ENCODE measurements around the gene NOL9.
"Not testable (repeated sequence)": the region's sequence is repeated elsewhere in the genome, so short reads cannot be mapped to it uniquely, and the experiment has no call there.

Gene NOL9

GRCh38 chr1:6570987-6571386, 16.7 kb upstream of the NOL9 start:
- FAIRE-seq = no peak

GRCh38 chr1:6570100-6570499, 15.8 kb upstream of the NOL9 start:
- no peak for FAIRE-seq

- no peak for FAIRE-seq
Observed at GRCh38 chr1:6569033-6569432, 14.7 kb upstream of the NOL9 start.

- no peak for FAIRE-seq
Observed at GRCh38 chr1:6560267-6560666, 6.0 kb upstream of the NOL9 start.

GRCh38 chr1:6559161-6559560, 4.8 kb upstream of the NOL9 start:
- not testable (repeated sequence) for FAIRE-seq

GRCh38 chr1:6557597-6557996, 3.3 kb upstream of the NOL9 start:
- no peak for FAIRE-seq

- FAIRE-seq = no peak
Observed at GRCh38 chr1:6554907-6555778, 830 bp upstream of the NOL9 start, which contains the start of gene TAS1R1. Gene TAS1R1, plus strand, starts transcription at chr1:6555307. Its CDS starts 67 bp downstream, at chr1:6555374.

GRCh38 chr1:6547301-6547700, 7.0 kb downstream of the NOL9 start:
- FAIRE-seq = no peak

GRCh38 chr1:6546326-6546725, 8.0 kb downstream of the NOL9 start:
- FAIRE-seq = no peak

GRCh38 chr1:6545276-6546112, 8.8 kb downstream of the NOL9 start:
- FAIRE-seq = no peak

GRCh38 chr1:6544831-6545230, 9.5 kb downstream of the NOL9 start:
- FAIRE-seq = no peak

- FAIRE-seq = no peak
Observed at GRCh38 chr1:6538956-6539355, 15.4 kb downstream of the NOL9 start.

- no peak for FAIRE-seq
Observed at GRCh38 chr1:6536291-6536690, 18.0 kb downstream of the NOL9 start.

- no peak for FAIRE-seq
Observed at GRCh38 chr1:6535214-6535613, 19.1 kb downstream of the NOL9 start.

GRCh38 chr1:6534248-6534822, 20.0 kb downstream of the NOL9 start:
- no peak for FAIRE-seq

- FAIRE-seq = no peak
Observed at GRCh38 chr1:6531996-6532395, 22.3 kb downstream of the NOL9 start.

GRCh38 chr1:6530504-6531160, 23.7 kb downstream of the NOL9 start:
- FAIRE-seq = no peak

- no peak for FAIRE-seq
Observed at GRCh38 chr1:6528492-6528891, 25.8 kb downstream of the NOL9 start.

- FAIRE-seq = no peak
Observed at GRCh38 chr1:6526316-6526715, 28.0 kb downstream of the NOL9 start.

GRCh38 chr1:6523566-6523965, 30.7 kb downstream of the NOL9 start:
- no peak for FAIRE-seq

GRCh38 chr1:6521536-6521935, 32.8 kb downstream of the NOL9 start:
- FAIRE-seq = no peak

- FAIRE-seq = no peak
Observed at GRCh38 chr1:6519935-6520671, 34.2 kb downstream of the NOL9 start.
